Astrocyte of the spinal cord (primary cell): ENCODE measurements around the gene HSF4.

Experiments used
- DNase-seq: peaks from one replicate; pipeline ENCODE4 v3.0.0; 2011; ENCODE audit warnings: low read depth, low spot score
- H3K4me3 ChIP-seq: 2 replicates; pipeline ENCODE4 v1.5.1; 2011; ENCODE audit warnings: low read depth, mild to moderate bottlenecking, low read length, moderate library complexity
- CTCF ChIP-seq: IDR thresholded peaks from 2 replicates; pipeline ENCODE4 v1.5.1; 2012; ENCODE audit warnings: low read depth, mild to moderate bottlenecking, low read length, inconsistent platforms
- in situ Hi-C: cut with HindIII; loops from 2 replicates; pipeline ENCODE4 v1.10.0; 2017; ENCODE audit warnings: low sequenced_read_pairs

The HSF4 gene

DNA sequence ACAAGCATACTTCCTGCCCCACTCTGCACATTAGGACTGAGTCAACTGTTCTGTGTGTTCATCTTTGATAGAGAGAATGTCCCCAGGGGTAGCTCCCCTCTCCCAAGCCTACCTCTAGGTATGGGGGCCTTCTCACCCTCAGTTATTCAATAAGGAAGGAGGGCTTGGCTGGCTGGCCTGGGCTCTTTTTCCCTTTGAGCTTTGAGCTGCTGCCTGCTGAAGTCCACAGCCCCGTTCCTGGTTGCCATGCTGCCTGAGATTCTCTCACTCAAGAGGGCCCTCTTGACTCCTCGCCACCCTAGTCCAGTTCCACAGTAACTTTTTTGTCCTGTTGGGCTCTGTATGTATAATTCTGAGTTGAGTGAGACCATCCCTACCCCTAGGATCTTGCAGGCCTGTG lies 18.8 kb upstream of the HSF4 start:
- DNase-seq, result no peak
- in situ Hi-C loops, result no loop called here
- no peak for TF ChIP-seq CTCF
- H3K4me3 ChIP-seq, result no peak overlapping the region

DNA sequence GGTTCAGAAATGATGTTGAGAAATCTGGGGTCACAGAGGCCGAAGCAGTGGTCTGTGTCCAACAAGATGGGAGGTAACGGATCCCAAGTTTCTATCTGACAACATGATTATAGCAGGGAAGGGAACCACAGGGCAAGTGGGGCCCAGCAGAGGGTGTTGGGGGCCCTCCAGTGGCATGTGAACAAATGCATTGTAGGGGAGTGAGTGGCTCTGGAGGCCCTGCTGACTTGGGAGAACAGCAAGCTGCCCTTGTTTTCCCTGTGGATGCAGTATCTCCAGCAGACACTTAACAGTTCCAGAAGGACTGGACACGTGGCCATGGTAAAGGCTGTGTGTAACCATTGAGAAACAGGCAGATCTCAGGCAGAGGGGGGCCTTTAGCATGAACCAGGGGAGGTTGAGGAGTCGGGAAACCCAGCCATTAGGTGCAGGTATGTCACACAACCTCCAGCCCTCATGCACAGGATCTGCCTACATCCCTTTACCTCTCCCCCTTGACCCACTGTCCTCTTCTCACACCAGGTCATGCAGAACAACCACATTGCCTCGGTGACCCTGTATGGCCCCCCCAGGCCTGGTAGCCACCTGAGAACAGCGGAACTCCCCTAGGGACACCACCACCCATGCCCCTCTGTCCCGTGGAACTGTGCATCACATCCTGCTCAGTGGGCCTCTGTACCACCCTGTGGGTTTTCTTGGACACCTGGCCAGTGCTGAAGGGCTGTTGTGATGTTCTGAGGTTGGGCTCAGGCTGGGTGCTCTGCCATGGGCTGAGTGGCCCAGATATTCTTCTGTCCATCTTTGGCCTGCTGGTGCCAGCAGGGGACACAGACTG lies 17.8 kb upstream of the HSF4 start:
- no peak for DNase-seq
- no peak for TF ChIP-seq CTCF
- H3K4me3 ChIP-seq, result no peak overlapping the region
- in situ Hi-C loops, result no loop called here

- in situ Hi-C loops, result no loop called here
- no peak overlapping the region for H3K4me3 ChIP-seq
- TF ChIP-seq CTCF, result no peak
- DNase-seq, result no peak
These were observed 17.0 kb upstream of the HSF4 start for GRCh38 chr16:67147437-67148140.

DNA sequence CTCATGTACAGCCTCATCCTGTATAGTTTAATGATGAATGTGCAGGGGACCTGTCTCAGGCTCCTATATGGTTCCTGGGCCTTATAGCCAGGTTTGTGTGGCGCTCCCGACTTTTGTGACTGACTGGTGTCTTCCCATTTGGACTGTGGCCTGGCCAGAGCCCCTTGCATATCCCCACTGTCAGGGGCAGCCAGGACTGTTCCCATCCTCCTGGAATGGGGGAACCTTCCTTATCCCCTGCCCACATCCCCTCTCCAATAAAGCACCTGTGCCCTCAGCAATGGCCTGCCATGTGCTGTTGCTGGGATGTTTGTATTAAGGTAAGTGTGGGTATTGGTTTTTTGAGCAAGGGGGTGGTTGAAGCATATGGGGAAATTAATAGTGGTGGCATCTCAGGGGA lies 16.3 kb upstream of the HSF4 start:
- in situ Hi-C loops, result no loop called here
- no peak for DNase-seq
- H3K4me3 ChIP-seq, result no peak overlapping the region
- no peak for TF ChIP-seq CTCF

DNA sequence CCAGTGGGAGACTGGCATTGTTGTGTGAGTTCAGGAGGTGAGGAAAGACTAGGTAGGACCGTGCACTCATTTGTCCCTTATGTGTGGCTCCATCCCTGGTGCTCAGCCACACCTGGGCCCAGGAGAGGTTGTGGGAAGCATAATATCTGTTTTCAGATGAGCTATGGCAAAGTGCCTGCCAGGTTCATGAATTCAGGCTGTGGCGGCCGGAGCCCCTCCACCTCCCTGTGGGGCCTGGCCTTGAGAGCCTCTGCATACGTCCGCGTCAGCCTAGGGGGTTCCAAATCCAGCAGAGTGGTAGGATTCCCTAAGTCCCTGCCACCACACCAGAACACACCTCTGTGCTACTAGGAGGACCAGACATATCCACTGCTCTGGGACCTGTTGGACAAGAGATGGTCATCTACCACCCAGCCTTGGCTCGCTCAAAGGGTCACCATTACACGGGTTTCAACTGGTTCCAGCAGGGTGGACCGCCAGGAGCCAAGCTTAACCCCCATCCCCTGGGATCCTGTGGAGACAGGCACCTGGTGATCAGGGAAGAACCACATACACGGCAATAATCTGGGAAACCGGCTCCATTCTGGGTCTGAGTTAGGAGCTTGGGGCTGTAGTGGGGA lies 15.8 kb upstream of the HSF4 start:
- in situ Hi-C loops, result no loop called here
- no peak overlapping the region for H3K4me3 ChIP-seq
- no peak for TF ChIP-seq CTCF
- no peak for DNase-seq

DNA sequence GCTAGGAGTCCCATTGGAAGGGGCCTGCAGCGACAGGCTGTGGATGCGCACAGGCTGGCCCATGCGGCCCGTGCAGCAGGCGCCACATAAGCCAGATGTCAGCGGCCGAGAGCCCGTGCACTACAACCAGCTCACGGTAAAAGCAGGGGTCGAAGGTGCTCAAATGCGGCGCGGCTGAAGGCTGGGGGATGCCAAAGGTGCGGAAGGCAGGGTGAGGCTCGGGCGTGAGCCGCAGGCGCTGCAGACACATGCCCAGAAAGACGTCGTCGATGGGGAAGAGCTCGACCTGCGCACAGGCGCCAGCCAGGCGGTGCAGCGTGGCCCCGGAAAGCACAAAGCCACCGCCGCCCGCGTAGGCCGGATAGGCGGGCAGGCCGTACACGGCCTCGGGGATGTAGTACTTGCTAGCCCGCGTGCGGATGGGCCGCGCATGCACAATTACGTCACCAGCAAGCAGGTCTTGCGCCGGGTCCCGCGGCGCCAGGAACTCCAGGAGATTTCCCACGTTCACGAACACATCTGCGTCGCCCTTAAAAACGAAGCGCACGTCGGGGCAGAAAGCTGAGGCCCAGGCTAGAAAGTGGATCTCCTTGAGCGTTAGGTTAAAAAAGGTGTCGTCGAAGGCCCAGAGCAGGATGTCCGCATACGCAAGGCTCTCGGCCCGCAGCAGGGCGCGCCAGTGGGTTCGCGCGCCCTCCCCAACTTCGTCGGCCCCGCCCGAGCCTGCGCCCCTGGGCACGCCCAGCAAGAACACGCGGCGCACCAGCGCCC lies 15.1 kb upstream of the HSF4 start:
- DNase-seq, result no peak
- in situ Hi-C loops, result no loop called here
- no peak overlapping the region for H3K4me3 ChIP-seq
- no peak for TF ChIP-seq CTCF
